Measurements from ENCODE around the gene LDLRAD3.

DNA sequence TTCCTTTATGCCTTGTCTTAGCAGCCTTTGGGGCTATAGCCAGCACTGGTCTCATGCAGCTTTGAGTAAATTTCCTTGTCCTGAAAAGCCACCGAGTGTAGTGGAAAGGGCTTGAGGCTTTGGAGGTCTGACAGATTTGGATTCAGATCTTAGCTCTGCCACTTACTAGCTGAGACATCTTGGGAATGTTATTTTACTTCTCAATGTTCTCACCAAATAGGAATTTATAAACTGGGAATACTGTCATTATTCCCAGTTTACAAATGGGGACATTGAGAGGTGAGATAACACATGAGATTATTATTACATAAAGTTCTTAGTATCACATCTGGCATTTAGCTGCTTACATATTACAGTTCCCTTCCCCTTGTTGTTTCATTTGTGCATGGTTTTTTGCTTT is 249.9 kb downstream of the LDLRAD3 start:
- TF ChIP-seq, protein P1, sequence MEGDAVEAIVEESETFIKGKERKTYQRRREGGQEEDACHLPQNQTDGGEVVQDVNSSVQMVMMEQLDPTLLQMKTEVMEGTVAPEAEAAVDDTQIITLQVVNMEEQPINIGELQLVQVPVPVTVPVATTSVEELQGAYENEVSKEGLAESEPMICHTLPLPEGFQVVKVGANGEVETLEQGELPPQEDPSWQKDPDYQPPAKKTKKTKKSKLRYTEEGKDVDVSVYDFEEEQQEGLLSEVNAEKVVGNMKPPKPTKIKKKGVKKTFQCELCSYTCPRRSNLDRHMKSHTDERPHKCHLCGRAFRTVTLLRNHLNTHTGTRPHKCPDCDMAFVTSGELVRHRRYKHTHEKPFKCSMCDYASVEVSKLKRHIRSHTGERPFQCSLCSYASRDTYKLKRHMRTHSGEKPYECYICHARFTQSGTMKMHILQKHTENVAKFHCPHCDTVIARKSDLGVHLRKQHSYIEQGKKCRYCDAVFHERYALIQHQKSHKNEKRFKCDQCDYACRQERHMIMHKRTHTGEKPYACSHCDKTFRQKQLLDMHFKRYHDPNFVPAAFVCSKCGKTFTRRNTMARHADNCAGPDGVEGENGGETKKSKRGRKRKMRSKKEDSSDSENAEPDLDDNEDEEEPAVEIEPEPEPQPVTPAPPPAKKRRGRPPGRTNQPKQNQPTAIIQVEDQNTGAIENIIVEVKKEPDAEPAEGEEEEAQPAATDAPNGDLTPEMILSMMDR (IDR thresholded peaks at IDR 0.05): no peak
- TF ChIP-seq POLR2A (IDR thresholded peaks at IDR 0.05): no peak

Measured in ovary (tissue), 3 donors.